ENCODE data around the gene ZNF230. TPM values are rescaled to one million over a fixed set of nuclear protein-coding genes. Genes with fewer than 3 reads are reported as not detected.

Gene ZNF230
- total and polyA plus RNA-seq, 9 of the 15 experiments (the other 6 are each of a cell fraction or from before 2014, with no cell fraction given) = 1.3 to 4.0 (median 2.2) TPM

GRCh38 chr19:43976732-43977131 is 26.0 kb upstream of the ZNF230 start:
- Histone ChIP-seq H4K20me1 (replicated peaks; ENCODE audit: control insufficient read depth, insufficient read depth, low read length) (no peaks in the 10 kb centered on the region), H2AFZ (ENCODE audit: low read depth, low read length) (no peak overlapping the region), H3K9me3 (replicated peaks; ENCODE audit: control insufficient read depth, insufficient read depth, low read depth, low read length) (no peaks in the 10 kb centered on the region), H3K9ac (ENCODE audit: insufficient read depth in 1 of 2, low read depth in 2 of 2, low read length in 2 of 2) (no peak overlapping the region), H3K27ac (ENCODE audit: extremely low read depth, low read depth, low read length) (no peak overlapping the region), H3K27me3 (ENCODE audit: control insufficient read depth in 2 of 2, insufficient read depth in 2 of 2, low read length in 2 of 2) (no peaks in the 10 kb centered on the region), H3K4me1 (replicated peaks in 1 of 2; ENCODE audit: control insufficient read depth in 2 of 2, insufficient read depth in 2 of 2, low read length in 2 of 2) (no peaks in the 10 kb centered on the region), H3K79me2 (ENCODE audit: control insufficient read depth, insufficient read depth, low read length) (no peaks in the 10 kb centered on the region), H3K4me3 (no peak overlapping the region), H3K4me2 (ENCODE audit: insufficient read depth, low read length) (no peak overlapping the region), H3K9me1 (ENCODE audit: control insufficient read depth, insufficient read depth, low read length) (no peaks in the 10 kb centered on the region), H3K36me3 (ENCODE audit: control insufficient read depth, insufficient read depth, low read length) (no peaks in the 10 kb centered on the region)
- ATAC-seq = no peak
- ChIA-PET POLR2A (no interaction called here), CTCF (ENCODE audit: low intra/inter-chr PET ratio) (no interaction called here)
- 0% methylated on average over 1 of the region's 1 CpG for WGBS (ENCODE audit: insufficient coverage, low coverage, missing lambda C conversion rate)
- no peak for FAIRE-seq
- DNase-seq (ENCODE audit: extremely low read depth in 1 of 4, low spot score in 3 of 4) = no peak
- in situ Hi-C loops (cut with MboI) (no loop called here), intact Hi-C loops (cut with micrococcal nuclease) (no loop called here)
- BruUV-seq (replicated peaks) = no TSS peak
- TF ChIP-seq PML (IDR thresholded peaks at IDR 0.05; ENCODE audit: low read length) (no peak), FOXM1 (IDR thresholded peaks at IDR 0.05; ENCODE audit: low read depth) (no peak), FOXM1 (CRISPR knock-in tag; IDR thresholded peaks at IDR 0.05; ENCODE audit: low read depth) (no peak), FOXJ2 (tag; IDR thresholded peaks at IDR 0.05) (no peak), CEBPG (CRISPR knock-in tag; IDR thresholded peaks at IDR 0.05) (no peak), CEBPG (tag; conservative IDR thresholded peaks at IDR 0.05 in 1 of 2, IDR thresholded peaks at IDR 0.05 in 1 of 2) (0 out of 4 replicates have a peak, but pooled peaks have one; percentile 18 to 20), ZBTB43 (CRISPR knock-in tag; IDR thresholded peaks at IDR 0.05) (no peak)

Measured in K562 (cell line).